ENCODE results near the gene TMED1. TPM values are rescaled to one million over a fixed set of nuclear protein-coding genes. Genes with fewer than 3 reads are reported as not detected.

Gene TMED1, protein sequence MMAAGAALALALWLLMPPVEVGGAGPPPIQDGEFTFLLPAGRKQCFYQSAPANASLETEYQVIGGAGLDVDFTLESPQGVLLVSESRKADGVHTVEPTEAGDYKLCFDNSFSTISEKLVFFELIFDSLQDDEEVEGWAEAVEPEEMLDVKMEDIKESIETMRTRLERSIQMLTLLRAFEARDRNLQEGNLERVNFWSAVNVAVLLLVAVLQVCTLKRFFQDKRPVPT
- total RNA-seq = 49.3 and 54.4 TPM in 2 replicates

DNA sequence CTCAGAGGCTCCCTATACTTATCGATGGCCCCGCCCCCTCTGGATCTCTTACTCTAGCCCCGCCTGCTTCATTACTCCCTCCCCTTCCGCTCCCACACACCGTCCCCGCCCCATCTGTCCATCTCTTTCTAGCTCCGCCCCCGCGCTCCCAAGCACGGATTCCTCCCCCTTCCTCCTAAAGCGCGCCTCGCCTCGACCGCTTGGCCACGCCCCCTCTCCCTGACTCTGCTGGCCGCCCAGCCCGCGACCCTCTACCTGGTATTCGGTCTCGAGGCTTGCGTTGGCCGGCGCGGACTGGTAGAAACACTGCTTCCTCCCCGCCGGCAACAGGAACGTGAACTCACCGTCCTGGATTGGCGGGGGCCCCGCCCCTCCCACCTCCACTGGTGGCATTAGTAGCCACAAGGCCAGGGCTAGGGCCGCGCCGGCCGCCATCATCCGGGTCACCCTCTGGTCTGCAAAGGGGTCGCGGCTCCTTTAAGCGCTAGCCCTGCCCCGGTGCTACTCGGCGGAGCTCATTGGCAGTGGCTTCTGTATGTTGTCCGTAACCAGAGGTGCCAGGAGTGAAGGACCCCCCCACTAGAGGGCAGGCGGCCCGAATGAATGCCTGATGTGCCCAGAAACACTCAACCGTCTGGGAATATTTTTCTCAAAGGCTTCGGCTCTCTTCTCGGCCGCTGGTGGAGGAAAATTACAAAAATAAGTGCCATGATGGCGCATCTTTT, at the start of gene TMED1:
Gene TMED1, minus strand, starts transcription at position 459 of the 725 bp plus-strand sequence. Its CDS starts 21 bp downstream, at position 438.

DNA sequence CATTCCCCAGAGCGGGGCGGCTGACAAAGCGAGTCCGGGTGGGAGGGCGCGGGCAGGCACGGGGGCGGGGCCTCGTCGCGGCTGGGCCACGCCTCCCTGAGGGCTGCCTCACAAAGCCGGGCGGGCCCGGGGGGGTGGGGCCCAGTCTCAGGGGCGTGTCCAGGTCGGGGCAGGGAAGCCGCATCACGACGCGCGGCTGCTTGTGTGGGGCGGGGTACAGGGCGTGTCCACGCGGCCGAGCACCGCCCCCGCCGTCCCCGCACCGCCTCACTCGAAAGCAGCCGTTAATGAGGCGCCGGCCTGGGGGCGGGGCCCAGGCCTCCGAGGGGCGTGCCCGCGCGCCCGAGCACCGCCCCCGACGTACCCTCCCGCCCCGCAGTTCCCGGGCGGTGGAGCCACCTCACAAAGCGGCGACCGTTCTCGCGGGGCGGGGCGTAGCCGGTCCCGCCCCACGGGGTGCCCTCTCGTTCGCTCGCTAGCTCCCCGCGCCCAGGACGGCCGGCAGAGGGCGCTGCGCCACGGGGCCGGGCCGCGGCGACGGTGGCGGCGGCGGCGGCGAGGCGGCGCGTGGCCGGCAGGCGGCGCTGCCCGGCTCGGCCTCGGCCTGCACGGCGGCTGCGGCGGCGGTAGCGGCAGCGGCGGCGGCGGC, 35.1 kb upstream of the TMED1 start, which contains the start of gene CARM1:
Gene CARM1, plus strand, starts transcription at position 599 of the 649 bp plus-strand sequence. CDS start 150 bp downstream, outside the sequence.

DNA sequence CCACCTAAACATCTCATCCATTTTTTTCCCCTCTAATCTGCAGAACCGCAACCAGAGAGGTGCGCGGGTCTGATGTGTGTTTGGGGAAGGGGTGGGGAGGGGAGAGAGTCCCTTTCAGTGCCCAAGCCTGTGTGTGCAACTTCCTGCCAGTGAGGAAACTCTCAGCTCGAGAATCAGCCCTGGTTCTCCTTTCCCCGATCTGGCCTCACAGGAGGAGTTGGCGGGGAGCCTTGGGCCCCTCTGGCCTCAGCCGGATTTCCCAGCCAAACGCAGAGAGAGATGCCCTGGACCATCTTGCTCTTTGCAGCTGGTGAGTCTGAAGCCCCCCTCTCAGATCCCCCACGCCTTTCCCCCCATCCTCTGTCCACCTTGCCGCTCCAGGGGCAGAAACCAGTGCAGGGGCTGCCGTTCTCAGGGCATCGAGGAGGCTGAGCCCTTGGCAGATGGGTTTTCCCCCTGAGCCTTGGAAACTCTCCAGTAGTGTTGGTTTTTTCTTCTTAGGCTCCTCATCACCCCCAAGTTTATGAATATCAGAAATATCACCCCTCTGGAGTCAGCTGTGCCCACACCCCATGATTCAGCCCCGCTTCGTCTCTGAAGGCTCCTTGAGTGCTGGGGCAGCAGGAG, 12.3 kb upstream of the TMED1 start, which contains the start of gene C19orf38:
Gene C19orf38, plus strand, starts transcription at position 186 of the 627 bp plus-strand sequence. Its CDS starts 94 bp downstream, at position 280.

Other genes with a start within 250 kb of the TMED1 start
- 18.0 and 51.0 TPM in 2 replicates for gene AP1M2, start 248.9 kb downstream of the TMED1 start, total RNA-seq
- 37.2 and 147 TPM in 2 replicates for gene SLC44A2, start 210.7 kb downstream of the TMED1 start, total RNA-seq
- gene ILF3, start 181.9 kb downstream of the TMED1 start, total RNA-seq = 108 and 155 TPM in 2 replicates
- 30.8 and 33.2 TPM in 2 replicates for gene QTRT1, start 134.8 kb downstream of the TMED1 start, total RNA-seq
- 127 and 194 TPM in 2 replicates for gene DNM2, start 118.1 kb downstream of the TMED1 start, total RNA-seq
- not detected in 2 replicates for gene C19orf38, start 12.2 kb upstream of the TMED1 start, total RNA-seq
- 53.9 and 67.5 TPM in 2 replicates for gene CARM1, start 35.3 kb upstream of the TMED1 start, total RNA-seq
- gene YIPF2, start 92.4 kb upstream of the TMED1 start, total RNA-seq = 72.0 and 118 TPM in 2 replicates
- gene TIMM29, start 92.6 kb upstream of the TMED1 start, total RNA-seq = 29.2 and 43.1 TPM in 2 replicates
- gene SMARCA4, start 124.8 kb upstream of the TMED1 start, total RNA-seq = 131 and 139 TPM in 2 replicates

All from mesangial cell (primary cell).